GM18511 (cell line): Measurements from ENCODE around the gene MLKL.
"Not testable (repeated sequence)": the region's sequence is repeated elsewhere in the genome, so short reads cannot be mapped to it uniquely, and the experiment has no call there.

Source experiments
- ATAC-seq: cut with Tn5 transposase; IDR thresholded peaks from one replicate; pipeline ENCODE4 v1.9.1; 2021; ENCODE audit warnings: mild to moderate bottlenecking, moderate library complexity; ENCODE audit not compliant: unreplicated experiment

MLKL gene

GRCh38 chr16:74732707-74733350 lies 32.2 kb upstream of the MLKL start:
- no peak for ATAC-seq

- ATAC-seq = no peak
Measured at GRCh38 chr16:74731853-74732477, 31.3 kb upstream of the MLKL start.

DNA sequence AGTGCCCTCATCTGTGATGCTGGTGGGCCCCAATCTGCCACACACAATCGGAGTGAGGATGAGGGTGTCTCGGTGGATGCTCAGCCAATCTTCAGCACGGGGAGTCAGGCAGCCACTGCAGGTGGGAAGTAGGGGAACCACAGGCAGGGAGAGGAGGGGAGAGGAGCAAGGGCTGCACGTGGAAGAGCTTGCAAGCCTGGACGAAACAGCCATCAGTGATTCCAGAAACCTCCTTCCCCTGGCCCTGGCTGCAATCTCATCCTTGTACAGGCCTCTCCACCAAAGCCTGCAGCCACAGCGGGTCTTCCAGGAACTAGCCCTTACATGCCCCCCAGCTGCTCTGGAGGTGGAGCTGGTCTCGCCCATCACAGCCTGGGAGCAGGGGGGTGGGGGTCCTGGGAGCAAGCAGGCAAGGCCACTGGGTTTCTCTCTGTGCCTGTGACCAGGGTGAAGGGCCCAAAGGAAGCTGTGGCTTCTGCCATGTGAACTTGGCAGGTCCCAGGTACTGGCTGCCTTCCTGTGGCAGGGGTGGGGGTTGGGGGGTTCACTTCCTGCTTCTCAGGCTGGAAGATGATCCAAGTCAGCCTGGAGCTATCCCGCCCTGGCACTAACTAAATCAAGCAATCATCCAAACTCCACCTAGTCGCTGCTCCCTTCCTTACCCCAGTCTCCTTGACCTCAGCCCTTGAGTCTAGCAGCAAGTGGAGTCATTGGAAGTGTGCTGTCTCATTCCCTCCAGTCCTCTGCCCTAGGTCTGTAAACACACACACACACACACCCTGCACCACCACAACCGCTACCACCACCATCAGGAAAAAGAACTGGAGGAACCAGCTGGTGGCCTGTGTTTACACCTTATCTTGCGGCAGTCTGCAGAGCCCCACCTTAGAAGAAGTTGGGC lies 29.4 kb upstream of the MLKL start:
- ATAC-seq = no peak

DNA sequence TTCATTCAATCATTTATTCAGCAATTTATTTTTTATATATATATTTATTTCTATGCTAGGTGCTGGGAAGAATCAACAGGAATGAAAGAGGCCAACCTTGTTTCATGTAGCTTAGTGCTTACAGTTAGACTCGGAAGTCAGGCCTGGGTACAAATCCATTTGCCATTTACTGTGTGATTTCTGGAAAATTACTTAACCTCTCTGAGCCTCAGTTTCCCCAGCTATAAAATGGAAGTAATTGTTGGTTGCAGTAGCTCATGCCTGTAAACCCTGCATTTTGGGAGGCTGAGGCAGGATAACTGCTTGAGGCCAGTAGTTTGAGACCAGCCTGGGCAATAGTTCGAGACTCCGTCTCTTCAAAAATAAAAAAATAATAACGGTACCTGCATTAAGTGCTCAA lies 27.2 kb upstream of the MLKL start:
- no peak for ATAC-seq

DNA sequence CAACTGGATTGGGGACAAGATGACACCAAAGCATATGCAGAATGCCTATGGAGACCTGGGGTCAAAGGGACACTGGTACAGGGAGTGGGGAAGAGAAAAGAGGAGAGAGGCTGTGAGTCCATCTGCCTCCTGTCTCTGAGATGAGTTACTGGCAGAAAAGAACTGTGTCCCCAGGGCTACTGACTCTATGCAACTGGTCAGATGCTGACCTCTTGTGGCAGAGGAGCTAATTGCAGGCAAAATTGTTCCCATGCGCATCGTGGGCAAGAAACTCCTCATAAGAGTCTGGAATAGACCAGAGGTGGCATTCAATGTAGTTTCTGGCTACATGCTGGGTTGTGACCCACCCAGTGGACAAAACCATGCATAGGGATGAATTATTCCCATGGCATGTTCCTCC lies 26.1 kb upstream of the MLKL start:
- no peak for ATAC-seq

DNA sequence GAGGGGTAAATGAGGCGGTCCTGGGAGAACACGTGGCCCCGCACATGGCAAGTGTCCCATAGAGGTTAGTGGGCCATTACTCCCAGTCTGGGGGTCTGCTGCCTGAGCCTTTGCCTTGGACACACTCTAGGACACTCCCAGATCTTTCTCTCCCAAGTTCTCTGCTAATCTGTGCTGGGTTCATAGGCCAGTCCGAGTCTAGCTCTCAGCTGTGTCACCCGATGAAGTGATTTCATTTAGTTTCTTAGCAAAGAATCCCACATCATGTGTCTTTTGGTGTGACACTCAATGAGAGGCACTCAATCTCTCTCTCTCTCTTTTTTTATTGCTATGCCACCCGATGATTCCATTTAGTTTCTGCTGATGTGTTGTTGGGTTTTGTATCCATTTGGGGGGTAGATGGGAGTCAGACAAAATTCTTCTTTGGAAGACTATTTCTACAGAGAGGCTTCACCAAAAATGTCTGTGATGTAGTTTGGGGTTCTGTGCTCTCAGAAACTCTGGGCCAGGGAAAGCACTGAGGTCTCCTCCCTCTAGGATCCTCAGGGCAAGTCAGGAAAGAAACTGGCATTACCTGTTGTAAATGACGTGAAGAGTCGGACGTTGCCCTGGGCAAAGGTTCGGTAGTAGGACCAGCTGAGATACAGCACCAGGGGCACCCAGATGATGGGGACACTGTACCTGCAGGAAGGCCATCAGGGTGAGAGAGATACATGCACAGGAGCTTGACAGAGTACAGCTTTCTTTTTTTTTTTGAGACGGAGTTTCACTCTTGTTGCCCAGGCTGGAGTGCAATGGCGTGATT lies 25.2 kb upstream of the MLKL start:
- no peak for ATAC-seq

DNA sequence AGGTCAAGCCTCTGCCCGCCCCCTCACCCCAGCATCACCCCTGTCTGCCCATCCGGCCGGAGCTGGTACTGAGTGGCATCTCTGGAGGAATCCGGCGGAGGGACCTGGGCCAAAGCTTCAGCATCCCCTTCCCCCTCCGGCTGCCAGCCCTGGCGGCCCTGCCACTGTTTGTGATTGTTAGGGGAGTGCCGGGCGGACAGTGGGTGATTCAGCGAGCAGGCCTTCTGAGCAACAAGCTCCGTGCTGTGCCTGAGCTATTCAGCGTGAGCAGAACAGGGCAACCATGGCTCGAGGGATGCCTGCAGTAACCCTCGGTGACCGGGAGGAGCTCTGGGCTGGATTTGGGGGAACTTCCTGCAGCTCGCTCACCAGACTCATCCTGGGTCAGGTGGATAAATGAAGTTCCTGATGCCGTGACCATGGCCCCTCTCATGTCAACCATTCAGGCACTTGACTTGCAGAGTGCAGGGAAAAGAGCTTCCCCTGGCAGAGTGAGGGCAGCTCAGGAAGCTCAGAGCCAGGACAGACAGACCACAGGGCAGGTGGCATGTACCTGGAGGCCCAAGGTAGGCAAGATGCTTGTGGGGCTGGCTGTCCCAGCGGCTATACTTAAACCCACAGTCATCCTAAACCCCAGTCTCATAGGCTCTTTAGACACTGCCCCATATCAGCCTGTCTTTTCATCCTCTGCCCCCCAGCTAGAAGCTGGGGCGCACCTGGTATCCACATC lies 24.3 kb upstream of the MLKL start:
- ATAC-seq = no peak

- no peak for ATAC-seq
Measured at GRCh38 chr16:74723256-74723655, 22.6 kb upstream of the MLKL start.

- ATAC-seq = not testable (repeated sequence)
Measured at GRCh38 chr16:74722156-74722555, 21.5 kb upstream of the MLKL start.

- no peak for ATAC-seq
Measured at GRCh38 chr16:74721716-74722115, 21.1 kb upstream of the MLKL start.

GRCh38 chr16:74720579-74720978 lies 19.9 kb upstream of the MLKL start:
- ATAC-seq = no peak

DNA sequence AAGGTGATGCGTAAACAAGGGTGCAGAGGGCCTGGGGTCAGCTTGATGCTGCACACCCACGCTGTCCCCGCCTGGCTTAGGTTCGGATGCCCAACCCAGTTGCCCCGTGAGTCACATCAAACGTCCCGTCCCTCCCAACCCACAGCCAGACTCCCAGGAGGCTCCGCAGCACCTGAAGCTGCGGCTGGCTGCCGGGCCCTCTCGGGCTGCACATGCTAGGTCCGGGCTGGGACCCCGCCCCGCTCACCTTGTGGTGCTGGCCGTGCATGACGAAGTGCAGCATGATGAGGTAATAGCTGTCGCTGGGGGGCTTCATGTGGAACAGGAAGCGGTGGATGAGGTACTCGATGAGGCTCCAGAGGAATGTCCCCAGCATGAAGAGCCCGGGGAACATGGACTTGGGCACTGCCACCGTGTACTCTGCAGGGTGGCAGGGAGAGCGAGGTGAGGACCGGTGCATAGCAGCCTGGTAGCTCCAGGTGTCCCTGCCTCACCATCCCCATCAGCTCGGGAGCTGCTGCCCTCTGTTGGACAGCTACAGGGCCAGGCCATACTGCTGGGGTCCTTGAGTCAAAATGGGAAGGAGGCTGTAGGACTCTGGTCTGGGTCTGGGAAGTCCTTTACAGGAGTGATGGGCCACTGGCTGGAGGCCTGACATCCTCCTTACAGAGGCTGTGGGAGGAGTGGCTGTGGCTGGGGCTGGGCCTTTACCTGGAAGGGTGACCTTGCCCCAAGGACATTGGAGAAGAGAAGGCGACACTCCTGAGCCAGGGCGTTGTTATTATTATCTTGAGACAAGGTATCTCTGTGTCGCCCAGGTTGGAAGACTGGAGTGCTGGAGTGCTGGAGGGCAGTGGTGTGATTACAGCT lies 18.3 kb upstream of the MLKL start:
- ATAC-seq = no peak

DNA sequence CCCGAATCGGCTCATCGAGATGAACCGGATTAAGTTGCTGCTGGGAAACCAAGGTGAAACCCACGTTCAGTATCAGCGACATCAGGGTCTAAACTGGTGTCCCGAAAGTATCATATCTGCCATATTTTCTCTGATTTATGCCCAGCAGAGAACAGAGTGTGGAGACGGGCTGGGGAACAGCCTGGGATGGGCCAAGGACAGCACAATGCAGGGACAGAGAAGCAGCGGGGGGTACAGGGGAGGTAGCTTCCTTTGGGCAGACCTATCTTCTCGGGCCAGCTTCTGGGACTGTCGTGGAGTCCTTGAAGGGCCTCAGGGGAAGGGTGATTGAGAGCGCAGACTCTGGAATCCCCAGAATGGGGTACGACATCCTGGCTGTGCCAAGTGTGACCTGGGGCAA lies 17.5 kb upstream of the MLKL start:
- no peak for ATAC-seq

DNA sequence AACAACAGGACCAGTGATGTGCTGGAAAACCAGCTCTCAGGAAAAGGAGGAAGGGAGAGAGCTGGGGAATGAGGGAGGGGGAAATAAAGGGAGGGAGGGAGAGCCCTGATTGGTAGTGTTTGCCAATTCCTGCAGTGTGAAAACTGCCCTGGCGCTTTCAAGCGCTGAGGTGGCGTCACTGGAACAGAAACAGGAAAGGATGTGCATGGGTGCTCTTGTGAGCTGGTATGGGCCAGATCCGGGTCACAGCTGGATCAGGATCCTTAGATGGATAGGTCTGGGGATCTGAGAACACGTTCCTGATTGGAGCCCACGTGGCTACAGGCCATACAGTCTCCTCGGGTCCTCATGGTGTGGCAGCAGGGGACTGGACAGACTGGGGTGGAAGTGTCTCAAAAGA lies 16.7 kb upstream of the MLKL start:
- no peak for ATAC-seq

GRCh38 chr16:74716355-74716754 lies 15.7 kb upstream of the MLKL start:
- no peak for ATAC-seq

- no peak for ATAC-seq
Measured at GRCh38 chr16:74713876-74714275, 13.2 kb upstream of the MLKL start.

- no peak for ATAC-seq
Measured at GRCh38 chr16:74713325-74713724, 12.7 kb upstream of the MLKL start.

DNA sequence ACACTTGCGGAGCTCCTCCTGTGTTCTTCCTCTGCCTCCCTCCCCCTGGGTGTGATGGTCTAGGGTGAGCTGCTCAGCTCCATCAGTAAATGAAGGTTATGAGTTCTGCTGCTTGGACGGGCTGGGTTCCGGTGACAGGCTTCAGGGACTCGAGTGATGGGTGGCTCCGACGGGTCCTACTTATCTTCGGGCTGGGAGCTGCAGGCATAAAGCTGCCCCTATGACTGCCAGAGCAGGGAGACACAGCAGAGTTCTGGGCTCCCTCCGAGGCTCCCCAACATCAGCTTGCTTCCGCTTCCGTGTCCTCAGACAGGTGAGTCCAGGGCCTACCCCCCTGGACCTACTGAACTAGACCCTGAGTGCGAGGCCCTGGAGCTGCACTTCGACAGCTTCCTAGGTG lies 11.3 kb upstream of the MLKL start:
- no peak for ATAC-seq

GRCh38 chr16:74710401-74710800 lies 9.7 kb upstream of the MLKL start:
- ATAC-seq = no peak
